Esophagus muscularis mucosa (tissue), 4 donors: ENCODE measurements around the gene GRIK3.

Source experiments
- EP300 ChIP-seq: sonication (generic); formaldehyde crosslinking; IDR thresholded peaks from one replicate; pipeline ENCODE4 v1.6.1; 2017; ENCODE audit warnings: antibody characterized with exemption
- POLR2A ChIP-seq: fragments of 450-650 bp; IDR thresholded peaks from one replicate; pipeline ENCODE4 v1.6.1; 2017; ENCODE audit warnings: antibody characterized with exemption, moderate library complexity, mild to moderate bottlenecking, low read depth
- TF ChIP-seq, protein P1 (sequence below), 3 experiments: fragments of 200-600 bp in 2 of 3; fragments of 450-650 bp in 1 of 3; sonication (generic) in 2 of 3; IDR thresholded peaks; one replicate each; pipeline ENCODE4 v1.5.1; 2017 to 2019; ENCODE audit warnings: antibody characterized with exemption in 3 of 3, mild to moderate bottlenecking in 2 of 3, moderate library complexity in 1 of 3

GRCh38 chr1:36759355-36759754 lies 275.0 kb downstream of the GRIK3 start:
- TF ChIP-seq, protein P1, sequence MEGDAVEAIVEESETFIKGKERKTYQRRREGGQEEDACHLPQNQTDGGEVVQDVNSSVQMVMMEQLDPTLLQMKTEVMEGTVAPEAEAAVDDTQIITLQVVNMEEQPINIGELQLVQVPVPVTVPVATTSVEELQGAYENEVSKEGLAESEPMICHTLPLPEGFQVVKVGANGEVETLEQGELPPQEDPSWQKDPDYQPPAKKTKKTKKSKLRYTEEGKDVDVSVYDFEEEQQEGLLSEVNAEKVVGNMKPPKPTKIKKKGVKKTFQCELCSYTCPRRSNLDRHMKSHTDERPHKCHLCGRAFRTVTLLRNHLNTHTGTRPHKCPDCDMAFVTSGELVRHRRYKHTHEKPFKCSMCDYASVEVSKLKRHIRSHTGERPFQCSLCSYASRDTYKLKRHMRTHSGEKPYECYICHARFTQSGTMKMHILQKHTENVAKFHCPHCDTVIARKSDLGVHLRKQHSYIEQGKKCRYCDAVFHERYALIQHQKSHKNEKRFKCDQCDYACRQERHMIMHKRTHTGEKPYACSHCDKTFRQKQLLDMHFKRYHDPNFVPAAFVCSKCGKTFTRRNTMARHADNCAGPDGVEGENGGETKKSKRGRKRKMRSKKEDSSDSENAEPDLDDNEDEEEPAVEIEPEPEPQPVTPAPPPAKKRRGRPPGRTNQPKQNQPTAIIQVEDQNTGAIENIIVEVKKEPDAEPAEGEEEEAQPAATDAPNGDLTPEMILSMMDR (IDR thresholded peaks at IDR 0.05): no peak
- TF ChIP-seq POLR2A (no peak), EP300 (no peak)
